ENCODE results near the gene PCBP3.

The PCBP3 gene

GRCh38 chr21:45868488-45868887, 225.0 kb downstream of the PCBP3 start:
- Histone ChIP-seq H3K4me1 (ENCODE audit: low read depth, poor library complexity, severe bottlenecking) (no peaks in the 10 kb centered on the region), H3K36me3 (ENCODE audit: insufficient read depth) (no peaks in the 10 kb centered on the region), H3K9ac (no peak overlapping the region), H4K20me1 (ENCODE audit: insufficient read depth) (no peaks in the 10 kb centered on the region), H2AFZ (ENCODE audit: low read depth) (no peak overlapping the region), H3K4me3 (IDR thresholded peaks at IDR 0.05; ENCODE audit: insufficient read depth, low read depth, low read length) (no peak overlapping the region), H3K27me3 (ENCODE audit: insufficient read depth, low read depth) (peaks cover 82% of the 10 kb centered on the region), H3K4me2 (no peak overlapping the region), H3K27ac (no peak overlapping the region), H3K79me2 (ENCODE audit: insufficient read depth, low read depth) (no peaks in the 10 kb centered on the region)
- TF ChIP-seq CTCF (conservative IDR thresholded peaks at IDR 0.05; ENCODE audit: low read depth, low read length) = no peak

GRCh38 chr21:45869121-45870007, 225.8 kb downstream of the PCBP3 start:
- no peak overlapping the region for H3K4me3 ChIP-seq (IDR thresholded peaks at IDR 0.05; ENCODE audit: insufficient read depth, low read depth, low read length)
- no peak overlapping the region for H3K4me2 ChIP-seq
- no peak overlapping the region for H3K27ac ChIP-seq
- no peaks in the 10 kb centered on the region for H3K36me3 ChIP-seq (ENCODE audit: insufficient read depth)
- H3K9ac ChIP-seq = no peak overlapping the region
- H2AFZ ChIP-seq (ENCODE audit: low read depth) = no peak overlapping the region
- no peaks in the 10 kb centered on the region for H4K20me1 ChIP-seq (ENCODE audit: insufficient read depth)
- peaks cover 82% of the 10 kb centered on the region for H3K27me3 ChIP-seq (ENCODE audit: insufficient read depth, low read depth)
- no peak for TF ChIP-seq CTCF (conservative IDR thresholded peaks at IDR 0.05; ENCODE audit: low read depth, low read length)
- H3K79me2 ChIP-seq (ENCODE audit: insufficient read depth, low read depth) = no peaks in the 10 kb centered on the region
- no peaks in the 10 kb centered on the region for H3K4me1 ChIP-seq (ENCODE audit: low read depth, poor library complexity, severe bottlenecking)

- Histone ChIP-seq H2AFZ (ENCODE audit: low read depth) (no peak overlapping the region), H3K27me3 (ENCODE audit: insufficient read depth, low read depth) (peaks cover 81% of the 10 kb centered on the region), H3K79me2 (ENCODE audit: insufficient read depth, low read depth) (no peaks in the 10 kb centered on the region), H4K20me1 (ENCODE audit: insufficient read depth) (no peaks in the 10 kb centered on the region), H3K4me1 (ENCODE audit: low read depth, poor library complexity, severe bottlenecking) (no peaks in the 10 kb centered on the region), H3K4me2 (no peak overlapping the region), H3K9ac (no peak overlapping the region), H3K27ac (no peak overlapping the region), H3K4me3 (IDR thresholded peaks at IDR 0.05; ENCODE audit: insufficient read depth, low read depth, low read length) (no peak overlapping the region), H3K36me3 (ENCODE audit: insufficient read depth) (no peaks in the 10 kb centered on the region)
- no peak for TF ChIP-seq CTCF (conservative IDR thresholded peaks at IDR 0.05; ENCODE audit: low read depth, low read length)
Measured at GRCh38 chr21:45870421-45870820, 226.9 kb downstream of the PCBP3 start.

GRCh38 chr21:45870851-45871615, 227.5 kb downstream of the PCBP3 start:
- TF ChIP-seq CTCF (conservative IDR thresholded peaks at IDR 0.05; ENCODE audit: low read depth, low read length) = no peak
- H3K4me2 ChIP-seq = no peak overlapping the region
- no peak overlapping the region for H3K9ac ChIP-seq
- no peak overlapping the region for H3K4me3 ChIP-seq (IDR thresholded peaks at IDR 0.05; ENCODE audit: insufficient read depth, low read depth, low read length)
- no peaks in the 10 kb centered on the region for H4K20me1 ChIP-seq (ENCODE audit: insufficient read depth)
- H3K27me3 ChIP-seq (ENCODE audit: insufficient read depth, low read depth) = peaks cover 81% of the 10 kb centered on the region
- no peaks in the 10 kb centered on the region for H3K4me1 ChIP-seq (ENCODE audit: low read depth, poor library complexity, severe bottlenecking)
- no peak overlapping the region for H3K27ac ChIP-seq
- no peak overlapping the region for H2AFZ ChIP-seq (ENCODE audit: low read depth)
- no peaks in the 10 kb centered on the region for H3K36me3 ChIP-seq (ENCODE audit: insufficient read depth)
- no peaks in the 10 kb centered on the region for H3K79me2 ChIP-seq (ENCODE audit: insufficient read depth, low read depth)
